Stimulated activated CD8-positive, alpha-beta memory T cell treated with anti-CD3 and anti-CD28 coated beads, Interleukin-4, amount 100 ng/mL, for 4 hours (primary cell): ENCODE data around the gene TBXA2R.
"Not testable (repeated sequence)": the region's sequence is repeated elsewhere in the genome, so short reads cannot be mapped to it uniquely, and the experiment has no call there.

Experiments
- DNase-seq, 2 donors: peaks; one replicate each; pipeline ENCODE4 v3.0.0-alpha.2; 2020; ENCODE audit warnings: low read depth in 2 of 2, low spot score in 1 of 2

TBXA2R gene

DNA sequence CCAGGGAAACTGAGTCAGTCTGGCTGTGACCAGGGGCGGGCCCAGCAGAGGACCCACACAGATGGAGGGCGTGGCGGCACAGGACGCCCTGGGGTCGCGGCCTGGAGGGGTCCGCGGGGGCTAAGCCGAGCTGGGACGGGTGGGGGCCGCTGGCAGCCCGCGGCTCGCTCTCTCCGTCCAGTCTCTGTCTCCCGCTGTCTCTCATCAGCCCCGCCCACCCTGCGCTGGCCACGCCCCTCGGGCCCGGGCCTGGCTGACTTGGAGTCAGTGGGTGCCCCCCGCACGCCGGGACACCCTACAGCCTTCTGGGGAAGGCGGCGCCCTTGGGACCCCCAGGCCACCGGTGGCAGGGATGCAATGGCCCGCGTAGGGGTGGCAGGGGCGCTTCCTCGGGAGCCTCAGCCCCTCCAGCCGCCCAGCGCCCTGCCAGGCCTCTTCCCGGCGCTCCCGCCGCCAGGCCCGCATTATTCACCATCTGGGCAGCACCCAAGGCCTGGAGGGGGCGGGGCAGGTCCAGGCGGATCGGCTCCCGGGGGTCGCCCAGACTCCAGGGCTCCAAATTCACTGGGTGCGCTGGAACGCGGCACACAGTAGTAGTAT is at the start of gene TBXA2R:
TBXA2R (minus strand) TSS at position 186 of the 600 bp plus-strand sequence. CDS start 6,241 bp downstream, outside the sequence.
- DNase-seq = peak; percentile 27 to 43

- no peak for DNase-seq
Measured at GRCh38 chr19:3656073-3656746, 49.5 kb upstream of the TBXA2R start.

DNA sequence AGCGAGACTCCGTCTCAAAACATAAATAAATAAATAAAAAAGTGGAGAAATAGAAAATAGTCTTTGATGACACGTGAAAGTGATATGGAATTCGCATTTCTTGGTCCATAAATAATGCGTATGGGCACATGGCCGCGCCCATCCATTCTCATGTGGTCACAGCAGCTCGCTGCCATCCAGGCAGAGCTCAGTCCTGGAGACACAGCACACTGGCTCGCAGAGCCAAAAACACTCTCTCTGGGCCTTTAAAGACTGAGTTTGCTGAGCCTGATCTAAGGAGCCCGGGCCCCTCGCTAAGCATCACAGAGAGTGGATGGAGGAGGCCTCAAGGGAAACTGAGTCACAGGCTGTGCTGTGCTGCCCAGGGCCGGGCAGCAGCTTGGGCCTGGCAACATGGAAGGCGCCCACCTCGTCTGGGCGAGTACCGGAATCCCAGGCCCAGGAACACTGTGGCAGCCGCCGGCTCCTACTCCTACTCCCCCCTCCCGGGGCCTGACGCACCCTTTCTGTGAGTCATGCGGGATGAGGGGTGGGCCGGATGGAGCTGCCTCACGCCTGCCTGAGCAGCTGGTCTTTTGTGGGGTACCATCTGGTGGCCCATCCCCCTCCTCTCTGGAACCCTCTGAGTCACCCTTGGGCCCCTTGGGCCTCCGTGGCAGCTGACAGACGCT is 48.9 kb upstream of the TBXA2R start:
- DNase-seq = no peak

- no peak for DNase-seq
Measured at GRCh38 chr19:3653865-3654513, 47.3 kb upstream of the TBXA2R start.

GRCh38 chr19:3653081-3653795 is 46.6 kb upstream of the TBXA2R start:
- no peak for DNase-seq

- DNase-seq = no peak
Measured at GRCh38 chr19:3652422-3652821, 45.7 kb upstream of the TBXA2R start.

GRCh38 chr19:3651684-3652083 is 45.0 kb upstream of the TBXA2R start:
- DNase-seq = no peak

GRCh38 chr19:3649888-3650287 is 43.2 kb upstream of the TBXA2R start:
- no peak for DNase-seq

- no peak for DNase-seq
Measured at GRCh38 chr19:3648037-3648905, 41.6 kb upstream of the TBXA2R start.

- not testable (repeated sequence) for DNase-seq
Measured at GRCh38 chr19:3647102-3647501, 40.4 kb upstream of the TBXA2R start.

GRCh38 chr19:3646336-3647092 is 39.8 kb upstream of the TBXA2R start:
- DNase-seq = no peak

DNA sequence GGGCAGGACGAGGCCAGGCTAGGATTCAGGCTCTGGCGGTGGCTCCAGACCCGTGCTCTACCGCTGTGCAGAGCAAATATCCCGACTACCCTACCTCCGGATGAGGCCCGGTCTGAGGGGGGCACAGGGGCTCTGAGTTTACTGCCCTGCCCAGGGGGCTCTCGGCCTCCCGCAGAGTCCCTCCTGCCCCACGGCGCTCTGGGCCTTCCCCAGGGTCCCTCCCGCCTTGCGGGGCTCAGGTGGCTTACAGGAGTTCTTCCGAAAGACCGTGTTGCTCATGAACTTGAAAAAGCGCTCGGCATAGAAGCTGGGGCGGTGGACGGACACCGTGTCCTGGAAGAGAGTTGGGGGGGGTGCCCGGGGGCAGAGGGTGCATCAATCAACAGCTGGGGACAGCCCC is 39.1 kb upstream of the TBXA2R start:
- no peak for DNase-seq

DNA sequence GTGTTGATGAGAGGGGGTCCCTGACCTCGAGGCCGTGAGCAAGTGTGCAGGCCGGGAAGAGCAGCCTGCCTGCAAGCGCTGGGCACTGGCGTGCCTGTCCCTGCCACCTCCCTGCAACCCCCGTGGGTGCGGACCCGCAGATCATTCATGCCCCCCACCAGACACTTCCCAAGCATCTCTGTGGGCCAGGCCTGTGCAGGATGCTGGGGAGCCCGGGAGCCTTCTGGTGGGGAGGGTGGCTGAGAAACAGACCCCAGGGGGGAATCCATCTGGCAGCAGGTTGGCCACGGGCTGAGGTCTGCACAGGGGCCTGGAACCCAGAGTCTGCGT is 38.4 kb upstream of the TBXA2R start:
- no peak for DNase-seq

- no peak for DNase-seq
Measured at GRCh38 chr19:3644351-3645066, 37.8 kb upstream of the TBXA2R start.

DNA sequence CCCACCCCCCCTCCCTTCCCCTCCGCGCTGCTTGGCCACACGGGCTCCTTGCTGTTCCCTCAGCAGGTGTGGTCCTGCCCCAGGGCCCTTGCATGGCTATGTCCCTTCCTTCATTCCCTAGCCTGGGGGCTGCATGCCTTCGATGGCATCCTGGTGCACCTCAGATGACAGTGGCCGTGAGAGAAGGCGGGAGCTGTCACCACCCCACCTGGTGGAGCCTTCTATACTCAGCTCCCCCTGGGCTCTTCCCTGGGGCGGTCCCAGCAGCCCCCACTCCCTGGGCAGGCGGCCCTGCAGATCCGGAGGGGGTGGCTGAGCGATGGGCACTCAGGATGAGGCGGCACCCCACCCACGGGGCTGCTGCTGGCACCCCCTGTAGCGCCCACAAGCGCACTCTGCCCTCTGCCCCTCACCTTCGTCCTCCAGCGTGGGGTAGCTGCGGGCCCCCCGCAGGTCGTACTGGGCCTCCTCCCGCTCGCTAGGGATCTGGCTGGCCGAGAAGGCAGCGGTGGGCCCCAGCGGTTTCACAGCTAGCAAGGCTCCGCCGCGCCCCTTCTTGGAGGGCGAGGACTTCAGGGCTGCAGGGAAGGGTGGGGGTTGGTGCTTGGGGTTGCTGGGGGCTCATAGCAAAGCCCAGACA is 37.1 kb upstream of the TBXA2R start:
- no peak for DNase-seq

GRCh38 chr19:3642987-3643673 is 36.5 kb upstream of the TBXA2R start:
- DNase-seq = no peak

DNA sequence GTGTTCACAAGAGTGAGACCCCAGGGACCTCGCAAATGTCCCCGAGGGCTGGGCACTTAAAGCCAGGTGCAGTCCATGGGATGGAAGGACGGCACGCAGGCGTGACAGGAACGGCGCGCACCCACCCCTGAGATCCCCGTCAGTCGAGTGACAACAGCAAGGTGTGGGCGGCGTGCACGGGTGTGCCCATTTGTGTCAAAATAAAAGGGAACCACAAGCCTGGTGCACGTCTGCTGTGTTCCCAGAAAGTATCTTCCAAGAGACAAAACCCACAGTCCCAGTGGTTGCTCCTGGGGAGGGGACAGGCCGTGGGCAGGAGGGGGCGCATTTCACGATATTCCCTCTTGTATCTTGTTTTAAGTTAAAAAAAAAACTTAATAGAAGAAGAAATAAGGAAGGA is 35.6 kb upstream of the TBXA2R start:
- DNase-seq = no peak
